ENCODE results near the gene RPS6KB1.
"Not testable (repeated sequence)": the region's sequence is repeated elsewhere in the genome, so short reads cannot be mapped to it uniquely, and the experiment has no call there.

RPS6KB1 gene

GRCh38 chr17:59947310-59947709, 54.4 kb downstream of the RPS6KB1 start:
- DNase-seq = not testable (repeated sequence)

GRCh38 chr17:59950049-59950448, 57.1 kb downstream of the RPS6KB1 start:
- no peak for DNase-seq

- no peak for DNase-seq
Measured at GRCh38 chr17:59954856-59955255, 61.9 kb downstream of the RPS6KB1 start.

GRCh38 chr17:59959574-59959973, 66.7 kb downstream of the RPS6KB1 start:
- not testable (repeated sequence) for DNase-seq

- DNase-seq = no peak
Measured at GRCh38 chr17:59962739-59963318, 69.9 kb downstream of the RPS6KB1 start.

GRCh38 chr17:59963738-59964481, 71.0 kb downstream of the RPS6KB1 start:
- no peak for DNase-seq

- DNase-seq = peak; percentile 96
Measured at GRCh38 chr17:59964482-59965328, 71.8 kb downstream of the RPS6KB1 start, which contains the start of gene RNFT1. Gene RNFT1 (minus strand): TSS chr17:59964740. CDS start chr17:59964663, 77 bp downstream.

GRCh38 chr17:59971771-59972170, 78.8 kb downstream of the RPS6KB1 start:
- not testable (repeated sequence) for DNase-seq

GRCh38 chr17:59972778-59973177, 79.9 kb downstream of the RPS6KB1 start:
- no peak for DNase-seq

GRCh38 chr17:59973483-59973882, 80.6 kb downstream of the RPS6KB1 start:
- DNase-seq = not testable (repeated sequence)

GRCh38 chr17:59975166-59975565, 82.2 kb downstream of the RPS6KB1 start:
- DNase-seq = not testable (repeated sequence)

GRCh38 chr17:59996608-59997007, 103.7 kb downstream of the RPS6KB1 start:
- not testable (repeated sequence) for DNase-seq

Data from activated CD4-positive, CD25-positive, alpha-beta regulatory T cell treated with anti-CD3 and anti-CD28 coated beads, Interleukin-2, amount 50 U/mL, for 72 hours (primary cell).